ENCODE measurements around the gene UBE2G1. TPM values are rescaled to one million over a fixed set of nuclear protein-coding genes. Genes with fewer than 3 reads are reported as not detected.

Gene UBE2G1
- total and polyA plus RNA-seq, 4 donors: 15.5 to 48.3 (median 34.3) TPM

GRCh38 chr17:4233668-4234258 lies 132.7 kb downstream of the UBE2G1 start:
- H3K36me3 ChIP-seq (ENCODE audit: control insufficient read depth in 1 of 2, insufficient read depth in 2 of 2, low read length in 1 of 2): peaks cover under 1 to 2% of the 10 kb centered on the region in 2 donors
- H3K27me3 ChIP-seq (ENCODE audit: control insufficient read depth in 1 of 2, insufficient read depth in 2 of 2, low read length in 1 of 2): no peaks in the 10 kb centered on the region
- no peak for ATAC-seq (ENCODE audit: low FRiP score)
- no peaks in the 10 kb centered on the region for H3K9me3 ChIP-seq (ENCODE audit: control insufficient read depth, low read length)
- DNase-seq: no peak
- WGBS, 2 donors: 40 to 46% methylated on average over 7 of the region's 7 CpGs
- peaks cover 6 to 7% of the 10 kb centered on the region in 2 donors for H3K4me1 ChIP-seq (ENCODE audit: control insufficient read depth in 1 of 2, insufficient read depth in 2 of 2, low read length in 2 of 2)
- intact Hi-C loops (cut with DNase I): no loop called here
- H3K4me3 ChIP-seq (ENCODE audit: low read length in 2 of 2): no peak overlapping the region
- peak overlapping the region; percentile 67 to 71 for H3K27ac ChIP-seq (ENCODE audit: low read depth in 1 of 2, low read length in 2 of 2)

- intact Hi-C loops (cut with DNase I): no loop called here
- Histone ChIP-seq H3K4me1 (ENCODE audit: control insufficient read depth in 1 of 2, insufficient read depth in 2 of 2, low read length in 2 of 2) (peaks cover 6 to 7% of the 10 kb centered on the region in 2 donors), H3K27ac (ENCODE audit: low read depth in 1 of 2, low read length in 2 of 2) (peak overlapping the region in 1 of 2 donors; percentile 87), H3K9me3 (ENCODE audit: control insufficient read depth, low read length) (no peaks in the 10 kb centered on the region), H3K4me3 (ENCODE audit: low read length in 2 of 2) (no peak overlapping the region), H3K27me3 (ENCODE audit: control insufficient read depth in 1 of 2, insufficient read depth in 2 of 2, low read length in 1 of 2) (no peaks in the 10 kb centered on the region), H3K36me3 (ENCODE audit: control insufficient read depth in 1 of 2, insufficient read depth in 2 of 2, low read length in 1 of 2) (no peaks in the 10 kb centered on the region)
- 38 to 39% methylated on average over 4 of the region's 4 CpGs for WGBS, 2 donors
- ATAC-seq (ENCODE audit: low FRiP score) (no peak), DNase-seq (no peak)
Measured at GRCh38 chr17:4232168-4232813, 134.2 kb downstream of the UBE2G1 start.

- DNase-seq: peak; percentile 65 to 83
- whole genome bisulfite sequencing, 2 donors: 14 to 18% methylated on average over 8 of the region's 8 CpGs
Measured at GRCh38 chr17:4229627-4230541, 136.6 kb downstream of the UBE2G1 start.

GRCh38 chr17:4221899-4222659 lies 144.4 kb downstream of the UBE2G1 start:
- intact Hi-C loops (cut with DNase I): no loop called here
- Histone ChIP-seq H3K4me1 (ENCODE audit: control insufficient read depth in 1 of 2, insufficient read depth in 2 of 2, low read length in 2 of 2) (no peaks in the 10 kb centered on the region), H3K27ac (ENCODE audit: low read depth in 1 of 2, low read length in 2 of 2) (no peak overlapping the region), H3K36me3 (ENCODE audit: control insufficient read depth in 1 of 2, insufficient read depth in 2 of 2, low read length in 1 of 2) (no peaks in the 10 kb centered on the region), H3K9me3 (ENCODE audit: control insufficient read depth, low read length) (no peaks in the 10 kb centered on the region), H3K4me3 (ENCODE audit: low read length in 2 of 2) (no peak overlapping the region), H3K27me3 (ENCODE audit: control insufficient read depth in 1 of 2, insufficient read depth in 2 of 2, low read length in 1 of 2) (no peaks in the 10 kb centered on the region)
- no peak for ATAC-seq (ENCODE audit: low FRiP score)
- no peak for DNase-seq
- WGBS, 2 donors: 78 to 89% methylated on average over 41 to 47 of the region's 47 CpGs

More at GRCh38 chr17:4229627-4230541, 136.6 kb downstream of the UBE2G1 start:
- H3K9me3 ChIP-seq (ENCODE audit: control insufficient read depth, low read length): no peaks in the 10 kb centered on the region
- intact Hi-C loops (cut with DNase I): no loop called here
- H3K27me3 ChIP-seq (ENCODE audit: control insufficient read depth in 1 of 2, insufficient read depth in 2 of 2, low read length in 1 of 2): no peaks in the 10 kb centered on the region
- H3K27ac ChIP-seq (ENCODE audit: low read depth in 1 of 2, low read length in 2 of 2): peak overlapping the region; percentile 82 to 95
- H3K4me1 ChIP-seq (ENCODE audit: control insufficient read depth in 1 of 2, insufficient read depth in 2 of 2, low read length in 2 of 2): peaks cover 5 to 7% of the 10 kb centered on the region in 2 donors
- peak overlapping the region; percentile 36 to 79 for H3K4me3 ChIP-seq (ENCODE audit: low read length in 2 of 2)
- peak; percentile 91 for ATAC-seq (ENCODE audit: low FRiP score)
- no peaks in the 10 kb centered on the region for H3K36me3 ChIP-seq (ENCODE audit: control insufficient read depth in 1 of 2, insufficient read depth in 2 of 2, low read length in 1 of 2)

GRCh38 chr17:4221163-4221562 lies 145.3 kb downstream of the UBE2G1 start:
- Histone ChIP-seq H3K4me1 (ENCODE audit: control insufficient read depth in 1 of 2, insufficient read depth in 2 of 2, low read length in 2 of 2) (no peaks in the 10 kb centered on the region), H3K27me3 (ENCODE audit: control insufficient read depth in 1 of 2, insufficient read depth in 2 of 2, low read length in 1 of 2) (no peaks in the 10 kb centered on the region), H3K9me3 (ENCODE audit: control insufficient read depth, low read length) (no peaks in the 10 kb centered on the region), H3K4me3 (ENCODE audit: low read length in 2 of 2) (no peak overlapping the region), H3K27ac (ENCODE audit: low read depth in 1 of 2, low read length in 2 of 2) (peak overlapping the region in 1 of 2 donors; percentile 59), H3K36me3 (ENCODE audit: control insufficient read depth in 1 of 2, insufficient read depth in 2 of 2, low read length in 1 of 2) (no peaks in the 10 kb centered on the region)
- intact Hi-C loops (cut with DNase I): no loop called here
- ATAC-seq (ENCODE audit: low FRiP score): no peak
- WGBS, 2 donors: 61 to 63% methylated on average over 4 of the region's 4 CpGs
- no peak for DNase-seq

- intact Hi-C loops (cut with DNase I): no loop called here
- Histone ChIP-seq H3K9me3 (ENCODE audit: control insufficient read depth, low read length) (no peaks in the 10 kb centered on the region), H3K4me3 (ENCODE audit: low read length in 2 of 2) (no peak overlapping the region), H3K36me3 (ENCODE audit: control insufficient read depth in 1 of 2, insufficient read depth in 2 of 2, low read length in 1 of 2) (no peaks in the 10 kb centered on the region), H3K27me3 (ENCODE audit: control insufficient read depth in 1 of 2, insufficient read depth in 2 of 2, low read length in 1 of 2) (no peaks in the 10 kb centered on the region), H3K27ac (ENCODE audit: low read depth in 1 of 2, low read length in 2 of 2) (peak overlapping the region; percentile 60 to 77), H3K4me1 (ENCODE audit: control insufficient read depth in 1 of 2, insufficient read depth in 2 of 2, low read length in 2 of 2) (no peaks in the 10 kb centered on the region)
- DNase-seq: no peak
- WGBS, 2 donors: 6 to 9% methylated on average over 7 of the region's 7 CpGs
- peak; percentile 80 for ATAC-seq (ENCODE audit: low FRiP score)
Measured at GRCh38 chr17:4220655-4221054, 145.8 kb downstream of the UBE2G1 start.

All from aorta (tissue), 5 donors.